AG09309 (cell line): Measurements from ENCODE around the gene ADARB1.

Experiments
- DNase-seq: peaks from one replicate; pipeline ENCODE4 v3.0.0-alpha.2; 2010; ENCODE audit warnings: low read depth
- H3K4me3 ChIP-seq: 2 replicates; pipeline ENCODE4 v1.5.1; 2011; ENCODE audit warnings: mild to moderate bottlenecking, low read depth, low read length, moderate library complexity; ENCODE audit not compliant: control insufficient read depth
- CTCF ChIP-seq: IDR thresholded peaks from 2 replicates; pipeline ENCODE4 v1.5.1; 2011; ENCODE audit warnings: mild to moderate bottlenecking, low read depth, low read length, inconsistent platforms; ENCODE audit not compliant: insufficient read depth, control insufficient read depth; ENCODE audit errors: missing control alignments

Gene ADARB1

GRCh38 chr21:45255381-45256020 lies 181.1 kb downstream of the ADARB1 start:
- no peak for DNase-seq
- no peak for TF ChIP-seq CTCF
- H3K4me3 ChIP-seq: no peak overlapping the region

- TF ChIP-seq CTCF: no peak
These were observed 181.9 kb downstream of the ADARB1 start for GRCh38 chr21:45256021-45256911.

GRCh38 chr21:45256912-45257672 lies 182.7 kb downstream of the ADARB1 start:
- no peak for DNase-seq
- no peak overlapping the region for H3K4me3 ChIP-seq
- TF ChIP-seq CTCF: no peak

More at GRCh38 chr21:45256021-45256911, 181.9 kb downstream of the ADARB1 start:
- DNase-seq: no peak
- no peak overlapping the region for H3K4me3 ChIP-seq

- no peak overlapping the region for H3K4me3 ChIP-seq
- no peak for DNase-seq
- TF ChIP-seq CTCF: no peak
These were observed 183.4 kb downstream of the ADARB1 start for GRCh38 chr21:45257673-45258341.

GRCh38 chr21:45258466-45258865 lies 184.1 kb downstream of the ADARB1 start:
- no peak for DNase-seq
- no peak for TF ChIP-seq CTCF
- no peak overlapping the region for H3K4me3 ChIP-seq
